HUDEP-2 (cell line): ENCODE data around the gene PRSS37.

Source experiments
- DNase-seq, 76 experiments: peaks; one replicate each; lab custom pipeline; 2025; ENCODE audit not compliant: unreplicated experiment in 76 of 76; lab: John Stamatoyannopoulos, UW

PRSS37 gene

GRCh38 chr7:141789917-141790316 lies 51.4 kb downstream of the PRSS37 start, which contains the start of gene TAS2R5:
TSS of gene TAS2R5 (plus strand) at chr7:141790217. CDS start at chr7:141790362, 145 bp downstream.
- no peak for DNase-seq

GRCh38 chr7:141788296-141788695 lies 53.0 kb downstream of the PRSS37 start:
- no peak for DNase-seq
